Measurements from ENCODE around the gene HMCES.
A peak's percentile ranks its signal among the peaks of the same experiment; 100 is the strongest.

Gene HMCES

GRCh38 chr3:129305592-129306091, 27.0 kb downstream of the HMCES start:
- no peak for DNase-seq

GRCh38 chr3:129308636-129309035, 30.0 kb downstream of the HMCES start:
- DNase-seq, result no peak

DNA sequence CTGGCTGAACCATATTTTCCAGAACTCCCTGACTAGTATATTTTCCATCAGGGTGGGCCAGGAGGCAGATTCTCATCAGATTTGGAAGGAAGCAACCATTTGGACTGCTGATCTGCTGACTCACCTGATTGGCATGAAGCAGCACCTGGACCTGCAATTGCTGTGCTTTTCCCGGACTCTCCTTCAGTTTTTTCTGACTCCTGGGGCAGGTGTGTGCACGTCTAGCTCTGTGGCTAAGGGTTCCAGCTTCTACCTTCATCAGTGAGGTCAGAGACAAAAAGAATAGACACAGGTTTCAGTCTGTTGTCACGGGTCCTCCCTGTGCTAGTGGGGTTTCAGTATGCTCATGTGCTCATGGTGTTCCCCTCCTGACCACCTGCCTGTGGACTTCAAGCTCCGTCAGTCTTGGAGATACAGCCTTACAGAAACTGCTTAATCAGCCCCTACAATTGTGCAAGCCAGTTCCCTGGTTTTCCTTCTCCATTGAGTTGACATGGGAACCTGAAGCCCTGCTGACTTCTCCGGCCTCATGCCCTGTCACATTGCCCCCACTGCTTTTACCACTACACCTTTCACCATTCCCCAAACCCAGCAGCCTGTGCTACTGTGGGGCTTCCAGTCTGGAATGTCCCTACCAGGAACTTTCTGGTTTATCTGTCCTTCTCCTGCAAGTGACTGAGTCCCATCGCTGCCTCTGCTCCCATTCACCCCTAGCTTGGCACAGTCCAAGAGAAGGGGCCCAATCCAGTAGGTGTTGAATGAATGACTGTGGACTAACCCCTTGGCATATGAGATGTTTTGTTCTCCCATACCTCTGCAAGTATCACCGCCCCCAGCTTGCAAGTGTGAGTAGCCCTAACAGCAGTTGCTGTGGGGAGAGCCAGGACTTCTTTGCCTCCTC, 31.7 kb downstream of the HMCES start:
- DNase-seq, result no peak

GRCh38 chr3:129311054-129311902, 32.6 kb downstream of the HMCES start:
- no peak for DNase-seq

- no peak for DNase-seq
Observed at GRCh38 chr3:129312021-129312639, 33.5 kb downstream of the HMCES start.

DNA sequence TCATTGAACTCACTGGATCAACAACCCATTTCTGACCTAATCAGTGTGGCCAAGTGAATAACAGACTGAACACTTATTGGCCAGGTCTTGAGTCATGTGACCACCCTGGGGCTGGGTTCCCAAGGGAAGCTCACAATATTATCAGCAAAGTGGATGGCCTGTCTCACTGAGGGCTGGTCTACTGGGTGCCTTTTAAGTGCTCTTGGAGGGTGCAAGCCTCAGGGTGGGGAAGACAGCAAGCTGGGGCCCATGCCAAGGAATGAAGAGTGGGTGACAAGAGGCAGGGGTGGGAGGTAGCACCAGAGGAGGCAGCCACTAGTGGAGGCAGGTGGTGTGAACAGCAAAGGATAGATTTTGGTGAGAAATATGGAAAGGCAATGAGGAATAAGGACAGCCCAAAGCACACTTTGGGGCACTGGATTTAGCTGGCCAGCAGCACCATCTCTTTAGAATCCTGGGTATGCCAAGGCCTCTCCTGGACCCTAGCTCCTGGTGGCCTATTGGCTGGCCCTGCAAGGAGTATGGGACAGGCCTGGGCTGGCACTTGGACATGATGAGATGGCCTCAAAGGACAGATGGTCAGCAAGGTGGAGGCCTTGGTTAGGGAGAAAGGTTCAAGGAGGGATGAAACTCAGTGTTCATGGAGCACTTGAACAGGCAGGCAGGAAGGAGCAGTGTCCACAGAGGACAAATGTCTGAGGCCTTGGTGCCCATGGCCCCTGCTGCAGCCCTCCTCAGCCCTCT, 34.2 kb downstream of the HMCES start:
- DNase-seq, result no peak

DNA sequence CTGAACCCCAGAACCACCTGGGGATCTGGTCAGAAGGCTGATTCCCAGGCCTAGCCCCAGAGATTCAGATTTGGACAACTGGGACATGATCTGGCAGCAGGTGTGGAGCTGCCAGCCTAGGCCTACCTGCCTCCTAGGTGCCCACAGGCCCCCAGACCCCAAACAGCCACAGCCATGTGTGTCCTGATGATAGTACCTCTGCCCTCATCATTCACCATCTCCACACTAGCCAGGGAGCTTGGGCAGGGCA, 34.7 kb downstream of the HMCES start:
- DNase-seq, result no peak

DNA sequence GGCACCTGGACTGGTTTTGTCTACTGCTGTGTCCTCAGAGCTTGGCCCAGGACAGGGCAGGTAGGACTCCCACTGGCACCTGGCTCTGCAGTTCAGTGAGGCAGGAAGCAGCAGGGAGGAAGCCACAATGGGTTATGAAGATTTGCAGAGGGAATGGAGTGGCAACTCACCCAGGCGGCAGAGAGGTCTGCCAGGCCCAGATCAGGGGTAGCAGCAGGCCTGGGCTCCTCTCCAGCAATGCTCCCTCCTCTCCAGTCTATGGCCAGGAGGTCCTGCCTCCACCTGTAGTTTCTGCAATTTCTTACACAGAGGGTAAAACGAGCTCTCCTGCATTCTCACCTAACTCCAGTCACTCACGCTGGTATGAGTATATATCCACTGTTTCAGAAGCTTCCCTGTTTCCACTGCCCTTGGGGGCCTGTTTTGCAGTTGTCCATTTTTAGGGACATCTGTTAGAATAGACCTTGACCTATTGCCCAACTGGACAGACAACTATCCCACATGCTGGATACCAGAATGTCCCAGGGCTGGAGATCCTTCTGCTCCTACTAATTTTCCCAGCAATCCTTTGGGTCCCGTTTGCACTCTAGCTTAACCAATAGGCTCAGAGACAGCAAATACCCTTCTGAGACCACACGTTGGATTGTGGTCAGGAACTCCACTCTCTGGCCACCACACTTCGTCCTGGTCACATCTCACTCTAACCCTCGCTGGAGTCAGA, 35.2 kb downstream of the HMCES start:
- no peak for DNase-seq

GRCh38 chr3:129314386-129315222, 35.9 kb downstream of the HMCES start:
- DNase-seq, result peak; percentile 89

GRCh38 chr3:129315223-129315997, 36.7 kb downstream of the HMCES start:
- peak; percentile 39 for DNase-seq

DNA sequence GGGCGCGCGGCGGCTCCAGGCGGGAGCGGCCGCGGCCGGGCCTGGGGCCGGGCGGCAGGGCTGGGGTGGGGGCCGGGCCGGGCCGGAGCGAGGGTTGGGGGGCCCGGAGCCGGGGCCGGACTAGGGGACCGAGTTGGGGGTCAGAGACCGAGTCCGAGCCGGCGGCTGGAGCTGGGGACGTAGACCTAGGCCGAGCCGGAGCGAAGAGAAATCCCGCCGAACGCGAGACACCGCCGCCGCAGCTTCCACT, 37.3 kb downstream of the HMCES start:
- DNase-seq, result no peak

DNA sequence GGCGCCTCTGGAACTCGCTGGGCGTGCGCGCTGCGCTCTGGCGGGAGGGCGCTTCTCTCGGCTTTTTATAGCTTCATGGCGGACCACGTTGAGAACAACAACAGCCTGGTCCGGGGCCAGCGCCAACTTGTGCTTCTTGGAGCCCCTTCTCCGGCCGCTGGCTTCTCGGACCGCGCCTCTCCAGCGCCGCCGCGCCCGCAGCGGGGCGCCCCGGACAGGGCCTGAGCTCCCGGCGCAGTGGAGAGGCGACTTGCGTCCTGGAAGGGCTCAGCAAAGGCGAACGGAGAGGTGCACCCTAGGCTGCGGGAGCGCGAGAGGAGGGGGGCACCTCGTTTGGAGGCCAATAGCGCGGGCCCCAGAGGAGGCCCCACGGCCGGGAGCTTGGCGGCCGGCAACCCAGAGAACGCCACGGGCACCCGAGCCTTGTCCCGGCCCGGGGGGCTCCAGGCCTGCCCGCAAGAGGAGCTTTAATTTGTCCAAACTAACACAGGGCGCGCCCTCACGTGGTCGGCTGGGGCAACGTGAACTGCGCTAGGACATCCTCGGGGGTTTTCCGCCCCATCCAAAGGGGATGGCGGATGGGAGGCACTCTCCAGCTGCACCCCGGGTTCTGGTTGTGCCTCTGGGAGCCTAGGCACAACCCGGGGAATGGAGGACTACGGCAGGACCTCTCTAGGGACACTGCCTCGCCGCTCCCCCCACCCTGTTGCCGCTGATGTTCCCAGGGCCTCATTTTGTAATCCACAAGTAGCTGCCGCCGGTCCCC, 37.8 kb downstream of the HMCES start:
- DNase-seq, result peak; percentile 18

DNA sequence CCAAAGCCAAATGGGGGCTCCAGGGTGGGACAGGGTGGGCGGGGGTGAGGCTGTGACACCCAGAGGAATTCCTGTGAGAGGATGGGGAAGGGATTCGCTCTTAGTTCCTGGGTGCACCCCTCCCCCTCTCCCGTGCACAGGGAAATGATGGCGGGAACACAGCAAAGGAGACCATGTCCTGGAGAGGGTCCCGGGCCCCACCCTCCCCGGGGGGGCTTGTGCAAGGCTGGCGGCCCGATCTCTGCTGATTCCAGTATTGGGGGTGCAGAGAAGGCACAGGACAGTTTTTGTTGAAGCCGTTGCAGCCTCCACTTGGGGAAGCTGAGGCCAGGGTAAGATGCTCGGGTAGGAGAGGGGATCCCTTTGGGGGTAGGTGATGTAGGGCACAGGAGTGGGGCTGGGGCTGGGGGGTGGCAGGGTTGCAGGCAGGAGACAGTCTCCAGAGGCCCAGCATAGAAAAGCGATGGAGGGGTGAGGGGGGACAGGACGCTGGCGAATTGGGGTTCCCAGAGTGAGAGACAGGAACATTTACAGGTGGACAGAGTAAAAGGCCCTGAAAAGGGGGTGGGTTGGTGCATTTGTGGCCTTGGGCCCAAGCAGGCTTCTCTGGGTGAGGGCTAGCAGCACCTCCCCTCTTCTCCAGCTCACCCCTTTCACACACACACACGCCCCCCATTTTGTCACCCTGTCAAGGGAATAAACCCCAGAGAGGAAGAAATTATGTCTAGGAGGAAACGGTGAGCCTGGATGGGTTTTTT, 38.5 kb downstream of the HMCES start:
- no peak for DNase-seq

GRCh38 chr3:129317848-129318247, 39.2 kb downstream of the HMCES start:
- no peak for DNase-seq

DNA sequence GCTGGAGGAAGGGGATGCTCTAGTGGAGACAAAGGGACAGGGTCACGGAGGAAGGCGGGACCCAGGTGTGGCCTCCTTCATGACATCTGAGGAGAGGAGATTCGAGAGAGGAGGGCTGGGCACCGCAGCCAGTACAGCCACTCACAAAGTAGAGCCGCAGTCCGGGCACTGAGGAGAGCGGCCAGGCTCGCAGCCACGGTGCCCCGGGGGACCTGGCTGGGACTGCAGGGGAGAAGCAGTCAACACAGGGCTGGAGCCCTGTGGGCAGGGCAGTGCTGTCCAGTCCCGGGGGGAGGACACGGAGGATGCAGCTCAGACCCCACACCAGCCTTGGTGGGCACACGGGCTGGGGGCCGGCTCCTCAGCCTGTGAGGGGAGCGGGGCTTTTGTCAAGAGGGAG, 40.3 kb downstream of the HMCES start:
- DNase-seq, result no peak

DNA sequence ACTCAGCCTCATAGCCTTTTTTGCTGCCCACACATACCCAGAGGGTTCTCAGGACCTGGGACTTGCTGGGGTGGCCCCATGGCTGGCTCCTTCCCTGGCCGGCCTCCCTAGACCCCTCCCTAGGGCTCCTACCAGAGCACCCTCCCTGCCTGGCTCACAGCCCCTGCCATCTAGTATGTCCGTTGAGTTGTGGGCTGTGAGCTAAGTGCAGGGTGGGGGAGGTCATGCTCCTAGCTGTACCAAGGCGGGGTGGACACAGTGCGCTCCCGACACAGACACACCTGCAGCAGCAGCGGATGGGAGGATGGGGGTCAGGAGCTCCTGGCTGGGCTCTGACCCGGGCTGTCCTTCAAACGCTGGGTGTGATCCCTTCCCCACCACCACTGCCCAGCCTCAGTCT, 41.6 kb downstream of the HMCES start:
- no peak for DNase-seq

- DNase-seq, result no peak
Observed at GRCh38 chr3:129320825-129321487, 42.3 kb downstream of the HMCES start.

DNA sequence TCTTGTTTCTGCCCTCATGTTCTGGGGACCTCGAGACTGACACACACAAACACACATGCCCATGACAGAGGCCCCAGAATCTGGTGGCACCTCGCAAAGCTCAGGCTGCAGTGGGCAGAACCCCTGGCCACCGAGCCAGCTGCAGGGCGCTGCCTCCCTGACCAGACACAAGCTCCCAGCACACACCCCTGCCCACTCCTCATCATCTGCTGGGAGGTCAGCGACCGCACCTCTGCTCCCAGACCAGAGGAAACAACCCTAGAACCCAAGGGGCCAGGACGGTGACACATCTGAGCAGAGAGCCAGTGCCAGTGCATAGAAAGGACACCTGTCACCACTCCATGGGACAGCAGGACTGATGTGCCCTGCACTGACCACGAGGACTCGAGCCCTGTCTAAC, 43.2 kb downstream of the HMCES start:
- no peak for DNase-seq

All from DMS79 (cell line).